HepG2 (cell line): ENCODE measurements around the gene TPD52L2. TPM values are rescaled to one million over a fixed set of nuclear protein-coding genes. Genes with fewer than 3 reads are reported as not detected.

Experiments used
- HDAC2 ChIP-seq: sonication (generic); formaldehyde crosslinking; IDR thresholded peaks from 2 replicates; pipeline ENCODE4 v1.4.0; 2020; ENCODE audit warnings: missing genetic modification reagents
- HMGA1 ChIP-seq: sonication (generic); formaldehyde crosslinking; conservative IDR thresholded peaks from 2 replicates; pipeline ENCODE4 v1.4.0; 2020; ENCODE audit warnings: missing genetic modification reagents
- JUN ChIP-seq: sonication (generic); formaldehyde crosslinking; IDR thresholded peaks from 2 replicates; pipeline ENCODE4 v1.4.0; 2020; ENCODE audit warnings: mild to moderate bottlenecking, missing genetic modification reagents
- NFIC ChIP-seq: IDR thresholded peaks from 2 replicates; pipeline ENCODE4 v1.6.1; 2012; ENCODE audit warnings: mild to moderate bottlenecking, low read length, inconsistent platforms
- NPAS2 ChIP-seq: sonication (generic); formaldehyde crosslinking; IDR thresholded peaks from 2 replicates; pipeline ENCODE4 v1.8.0; 2022; ENCODE audit warnings: mild to moderate bottlenecking, missing genetic modification reagents, borderline replicate concordance
- PHF8 ChIP-seq: sonication (generic); formaldehyde crosslinking; IDR thresholded peaks from 2 replicates; pipeline ENCODE4 v1.5.0; 2020; ENCODE audit warnings: missing genetic modification reagents
- PLRG1 ChIP-seq: fragments of 450-650 bp; conservative IDR thresholded peaks from 2 replicates; pipeline ENCODE4 v1.6.1; 2016
- RARA ChIP-seq: IDR thresholded peaks from 2 replicates; pipeline ENCODE4 v1.6.1; 2016; ENCODE audit warnings: missing genetic modification reagents, missing compliant biosample characterization
- RELA ChIP-seq: sonication (generic); formaldehyde crosslinking; IDR thresholded peaks from 2 replicates; pipeline ENCODE4 v1.4.0; 2020; ENCODE audit warnings: missing genetic modification reagents
- SNAI1 ChIP-seq: sonication (generic); formaldehyde crosslinking; IDR thresholded peaks from 2 replicates; pipeline ENCODE4 v1.5.0; 2020; ENCODE audit warnings: mild to moderate bottlenecking, missing genetic modification reagents, borderline replicate concordance
- SSRP1 ChIP-seq: IDR thresholded peaks from 2 replicates; pipeline ENCODE4 v1.6.1; 2016; ENCODE audit warnings: control low read depth
- TARDBP ChIP-seq: sonication (generic); formaldehyde crosslinking; IDR thresholded peaks from 2 replicates; pipeline ENCODE4 v1.8.0; 2022; ENCODE audit warnings: mild to moderate bottlenecking, missing genetic modification reagents
- U2AF2 ChIP-seq: fragments of 200-400 bp; formaldehyde crosslinking; IDR thresholded peaks from 2 replicates; pipeline ENCODE4 v1.6.1; 2017; ENCODE audit warnings: low read depth, mild to moderate bottlenecking, low read length
- ZBTB20 ChIP-seq: sonication (generic); formaldehyde crosslinking; IDR thresholded peaks from 2 replicates; pipeline ENCODE4 v1.8.1; 2023; ENCODE audit warnings: missing genetic modification reagents, low read depth, mild to moderate bottlenecking, borderline replicate concordance
- ZBTB3 ChIP-seq: sonication (generic); formaldehyde crosslinking; IDR thresholded peaks from 2 replicates; pipeline ENCODE4 v1.4.0; 2020; ENCODE audit warnings: low read depth, mild to moderate bottlenecking, moderate library complexity, missing genetic modification reagents, borderline replicate concordance
- ZNF205 ChIP-seq: IDR thresholded peaks from 2 replicates; pipeline ENCODE4 v1.6.1; 2018; ENCODE audit warnings: missing biosample characterization, missing genetic modification reagents
- ZNF292 ChIP-seq: sonication (generic); formaldehyde crosslinking; IDR thresholded peaks from 2 replicates; pipeline ENCODE4 v1.8.1; 2022; ENCODE audit warnings: mild to moderate bottlenecking, low read depth, missing genetic modification reagents, borderline replicate concordance
- ZNF337 ChIP-seq: sonication (generic); formaldehyde crosslinking; IDR thresholded peaks from 2 replicates; pipeline ENCODE4 v1.5.1; 2020; ENCODE audit warnings: missing genetic modification reagents, low read depth, mild to moderate bottlenecking, borderline replicate concordance
- ZNF367 ChIP-seq: sonication (generic); formaldehyde crosslinking; IDR thresholded peaks from 2 replicates; pipeline ENCODE4 v1.4.0; 2020; ENCODE audit warnings: missing genetic modification reagents, borderline replicate concordance
- ZNF567 ChIP-seq: sonication (generic); formaldehyde crosslinking; IDR thresholded peaks from 2 replicates; pipeline ENCODE4 v1.8.1; 2023; ENCODE audit warnings: mild to moderate bottlenecking, missing genetic modification reagents, borderline replicate concordance
- ZNF598 ChIP-seq: sonication (generic); formaldehyde crosslinking; IDR thresholded peaks from 2 replicates; pipeline ENCODE4 v1.5.1; 2020; ENCODE audit warnings: mild to moderate bottlenecking, missing genetic modification reagents, borderline replicate concordance
- ZNF605 ChIP-seq: sonication (generic); formaldehyde crosslinking; IDR thresholded peaks from 2 replicates; pipeline ENCODE4 v1.8.0; 2022; ENCODE audit warnings: mild to moderate bottlenecking, missing genetic modification reagents
- ZNF75D ChIP-seq: sonication (generic); formaldehyde crosslinking; IDR thresholded peaks from 2 replicates; pipeline ENCODE4 v1.8.1; 2023; ENCODE audit warnings: missing genetic modification reagents, mild to moderate bottlenecking, borderline replicate concordance
- polyA plus RNA-seq, 8 experiments: library from polyadenylated mRNA; depleted of rRNA in 3 of 8; stranded (reverse) in 7 of 8; unstranded in 1 of 8; fragments of >200 nt; fragmentation: Illumina TruSeq in 4 of 8; extraction: Trizol in 4 of 8; gene quantifications; 2 replicates each; pipeline versions ENCODE4 v1.2.1 to v1.2.3, GENCODE V29; 2011 to 2016; ENCODE audit warnings: low read depth in 4 of 8, missing spikeins in 1 of 8, mixed read lengths in 1 of 8; ENCODE audit not compliant: insufficient read depth in 1 of 8
- total RNA-seq, 5 experiments: library from RNA; depleted of rRNA; stranded (reverse); fragments of >200 nt; fragmentation: Illumina TruSeq; extraction: Trizol; gene quantifications; 2 replicates each; pipeline ENCODE4 v1.2.3, GENCODE V29; 2016; ENCODE audit warnings: low read depth in 1 of 5
- TF ChIP-seq, protein P1 (sequence below): sonication (generic); formaldehyde crosslinking; IDR thresholded peaks from 2 replicates; pipeline ENCODE4 v1.5.1; 2020; ENCODE audit warnings: mild to moderate bottlenecking, missing genetic modification reagents, moderate library complexity
- TF ChIP-seq, protein P2 (sequence below): sonication (generic); formaldehyde crosslinking; IDR thresholded peaks from 2 replicates; pipeline ENCODE4 v1.4.0; 2020; ENCODE audit warnings: missing genetic modification reagents, borderline replicate concordance
- TF ChIP-seq, protein P3 (sequence below): sonication (generic); formaldehyde crosslinking; IDR thresholded peaks from 2 replicates; pipeline ENCODE4 v1.8.0; 2022; ENCODE audit warnings: mild to moderate bottlenecking, missing genetic modification reagents

The TPD52L2 gene
- total and polyA plus RNA-seq, 2 of the 13 experiments (the other 11 are each of a cell fraction or from before 2014, with no cell fraction given), result 156 to 184 TPM

DNA sequence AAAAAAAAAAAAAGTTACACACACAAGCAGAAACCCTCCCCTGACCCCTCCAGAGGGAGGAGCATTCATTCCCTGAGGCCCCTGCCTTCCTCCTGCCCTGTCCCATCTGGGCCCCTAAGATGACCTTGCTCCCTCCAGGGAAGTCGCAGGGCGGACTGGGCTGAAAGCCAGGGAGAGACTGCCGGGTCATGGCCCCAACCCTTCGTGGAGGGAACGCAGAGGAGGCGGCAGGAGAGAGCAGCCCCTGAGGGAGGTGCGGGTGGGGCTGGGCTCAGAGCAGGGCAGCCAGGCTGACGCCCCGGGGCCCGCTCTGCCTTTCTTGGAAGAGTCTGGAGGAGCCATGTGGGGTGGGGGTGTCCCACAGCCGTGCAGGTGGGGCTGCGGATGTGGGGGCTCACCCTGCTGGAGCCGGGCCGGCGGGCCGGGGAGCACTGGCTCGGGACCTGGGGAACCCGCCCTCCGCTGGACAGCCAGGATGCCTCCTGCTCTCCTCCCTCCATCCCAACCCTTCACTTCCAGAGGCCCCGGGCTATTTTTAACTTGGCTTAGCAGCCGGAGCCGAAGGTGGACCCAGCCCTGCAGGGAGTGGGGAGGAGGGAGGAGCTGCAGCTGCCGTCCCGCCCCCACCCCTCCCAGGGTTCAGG lies 18.8 kb upstream of the TPD52L2 start (continued):
- no peak for TF ChIP-seq ZNF598 (CRISPR knock-in tag)
- TF ChIP-seq RARA, result peak; percentile 86
- no peak for TF ChIP-seq ZNF75D
- no peak for TF ChIP-seq NFIC
- no peak for TF ChIP-seq RELA (CRISPR knock-in tag)
- no peak for TF ChIP-seq U2AF2
- no peak; the same call in 1 of the 2 replicates for TF ChIP-seq ZNF605
- TF ChIP-seq SNAI1 (CRISPR knock-in tag), result no peak; the same call in 1 of the 2 replicates
- TF ChIP-seq PHF8 (CRISPR knock-in tag), result no peak
- TF ChIP-seq, protein P1, sequence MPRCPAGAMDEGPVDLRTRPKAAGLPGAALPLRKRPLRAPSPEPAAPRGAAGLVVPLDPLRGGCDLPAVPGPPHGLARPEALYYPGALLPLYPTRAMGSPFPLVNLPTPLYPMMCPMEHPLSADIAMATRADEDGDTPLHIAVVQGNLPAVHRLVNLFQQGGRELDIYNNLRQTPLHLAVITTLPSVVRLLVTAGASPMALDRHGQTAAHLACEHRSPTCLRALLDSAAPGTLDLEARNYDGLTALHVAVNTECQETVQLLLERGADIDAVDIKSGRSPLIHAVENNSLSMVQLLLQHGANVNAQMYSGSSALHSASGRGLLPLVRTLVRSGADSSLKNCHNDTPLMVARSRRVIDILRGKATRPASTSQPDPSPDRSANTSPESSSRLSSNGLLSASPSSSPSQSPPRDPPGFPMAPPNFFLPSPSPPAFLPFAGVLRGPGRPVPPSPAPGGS (CRISPR knock-in tag), result no peak
- TF ChIP-seq ZNF567 (CRISPR knock-in tag), result 0 out of 2 replicates have a peak, but pooled peaks have one; percentile 43
- TF ChIP-seq, protein P2, sequence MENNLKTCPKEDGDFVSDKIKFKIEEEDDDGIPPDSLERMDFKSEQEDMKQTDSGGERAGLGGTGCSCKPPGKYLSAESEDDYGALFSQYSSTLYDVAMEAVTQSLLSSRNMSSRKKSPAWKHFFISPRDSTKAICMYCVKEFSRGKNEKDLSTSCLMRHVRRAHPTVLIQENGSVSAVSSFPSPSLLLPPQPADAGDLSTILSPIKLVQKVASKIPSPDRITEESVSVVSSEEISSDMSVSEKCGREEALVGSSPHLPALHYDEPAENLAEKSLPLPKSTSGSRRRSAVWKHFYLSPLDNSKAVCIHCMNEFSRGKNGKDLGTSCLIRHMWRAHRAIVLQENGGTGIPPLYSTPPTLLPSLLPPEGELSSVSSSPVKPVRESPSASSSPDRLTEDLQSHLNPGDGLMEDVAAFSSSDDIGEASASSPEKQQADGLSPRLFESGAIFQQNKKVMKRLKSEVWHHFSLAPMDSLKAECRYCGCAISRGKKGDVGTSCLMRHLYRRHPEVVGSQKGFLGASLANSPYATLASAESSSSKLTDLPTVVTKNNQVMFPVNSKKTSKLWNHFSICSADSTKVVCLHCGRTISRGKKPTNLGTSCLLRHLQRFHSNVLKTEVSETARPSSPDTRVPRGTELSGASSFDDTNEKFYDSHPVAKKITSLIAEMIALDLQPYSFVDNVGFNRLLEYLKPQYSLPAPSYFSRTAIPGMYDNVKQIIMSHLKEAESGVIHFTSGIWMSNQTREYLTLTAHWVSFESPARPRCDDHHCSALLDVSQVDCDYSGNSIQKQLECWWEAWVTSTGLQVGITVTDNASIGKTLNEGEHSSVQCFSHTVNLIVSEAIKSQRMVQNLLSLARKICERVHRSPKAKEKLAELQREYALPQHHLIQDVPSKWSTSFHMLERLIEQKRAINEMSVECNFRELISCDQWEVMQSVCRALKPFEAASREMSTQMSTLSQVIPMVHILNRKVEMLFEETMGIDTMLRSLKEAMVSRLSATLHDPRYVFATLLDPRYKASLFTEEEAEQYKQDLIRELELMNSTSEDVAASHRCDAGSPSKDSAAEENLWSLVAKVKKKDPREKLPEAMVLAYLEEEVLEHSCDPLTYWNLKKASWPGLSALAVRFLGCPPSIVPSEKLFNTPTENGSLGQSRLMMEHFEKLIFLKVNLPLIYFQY (CRISPR knock-in tag), result peak; percentile 42; the same call in 1 of the 2 replicates
- TF ChIP-seq NPAS2, result no peak
- TF ChIP-seq PLRG1, result no peak
- peak; percentile 77 for TF ChIP-seq TARDBP (CRISPR knock-in tag)
- no peak for TF ChIP-seq HMGA1 (CRISPR knock-in tag)
- no peak for TF ChIP-seq ZBTB3 (CRISPR knock-in tag)
- TF ChIP-seq ZNF205, result no peak
- TF ChIP-seq JUN (CRISPR knock-in tag), result no peak
- TF ChIP-seq, protein P3, sequence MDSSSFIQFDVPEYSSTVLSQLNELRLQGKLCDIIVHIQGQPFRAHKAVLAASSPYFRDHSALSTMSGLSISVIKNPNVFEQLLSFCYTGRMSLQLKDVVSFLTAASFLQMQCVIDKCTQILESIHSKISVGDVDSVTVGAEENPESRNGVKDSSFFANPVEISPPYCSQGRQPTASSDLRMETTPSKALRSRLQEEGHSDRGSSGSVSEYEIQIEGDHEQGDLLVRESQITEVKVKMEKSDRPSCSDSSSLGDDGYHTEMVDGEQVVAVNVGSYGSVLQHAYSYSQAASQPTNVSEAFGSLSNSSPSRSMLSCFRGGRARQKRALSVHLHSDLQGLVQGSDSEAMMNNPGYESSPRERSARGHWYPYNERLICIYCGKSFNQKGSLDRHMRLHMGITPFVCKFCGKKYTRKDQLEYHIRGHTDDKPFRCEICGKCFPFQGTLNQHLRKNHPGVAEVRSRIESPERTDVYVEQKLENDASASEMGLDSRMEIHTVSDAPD (CRISPR knock-in tag), result no peak
- TF ChIP-seq HDAC2 (CRISPR knock-in tag), result peak; percentile 59
- TF ChIP-seq ZNF367, result no peak
- TF ChIP-seq SSRP1 (CRISPR knock-in tag), result no peak
- TF ChIP-seq ZNF337, result no peak
- 0 out of 2 replicates have a peak, but pooled peaks have one; percentile 49 for TF ChIP-seq ZNF292 (CRISPR knock-in tag)
- no peak for TF ChIP-seq ZBTB20 (CRISPR knock-in tag)
